NB4 (cell line): ENCODE results near the gene SULT6B1.
"Not testable (repeated sequence)": the region's sequence is repeated elsewhere in the genome, so short reads cannot be mapped to it uniquely, and the experiment has no call there.

ENCODE experiments used
- DNase-seq: peaks from one replicate; pipeline ENCODE4 v3.0.0; 2010; ENCODE audit warnings: low read depth
- H3K4me3 ChIP-seq: one replicate; pipeline ENCODE4 v1.5.1; 2011; ENCODE audit warnings: mild to moderate bottlenecking, low read depth, low read length, moderate library complexity
- CTCF ChIP-seq: IDR thresholded peaks from one replicate; pipeline ENCODE4 v1.5.1; 2012; ENCODE audit warnings: low read depth, low read length
- MYC ChIP-seq: IDR thresholded peaks from 2 replicates; pipeline ENCODE4 v1.6.1; 2011; ENCODE audit warnings: low read depth, low read length
- POLR2A ChIP-seq: IDR thresholded peaks from 2 replicates; pipeline ENCODE4 v1.6.1; 2011; ENCODE audit warnings: mild to moderate bottlenecking; ENCODE audit not compliant: insufficient read length; ENCODE audit errors: extremely low read depth
- TF ChIP-seq, protein P1 (sequence below): IDR thresholded peaks from 2 replicates; pipeline ENCODE4 v1.6.1; 2011; ENCODE audit warnings: low read depth, low read length

SULT6B1 gene

GRCh38 chr2:37226863-37227262 lies 38.4 kb upstream of the SULT6B1 start:
- TF ChIP-seq MYC: no peak
- TF ChIP-seq POLR2A: no peak
- no peak for TF ChIP-seq CTCF
- TF ChIP-seq, protein P1, sequence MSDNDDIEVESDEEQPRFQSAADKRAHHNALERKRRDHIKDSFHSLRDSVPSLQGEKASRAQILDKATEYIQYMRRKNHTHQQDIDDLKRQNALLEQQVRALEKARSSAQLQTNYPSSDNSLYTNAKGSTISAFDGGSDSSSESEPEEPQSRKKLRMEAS: no peak
- peak overlapping the region; percentile 38 for H3K4me3 ChIP-seq
- no peak for DNase-seq

DNA sequence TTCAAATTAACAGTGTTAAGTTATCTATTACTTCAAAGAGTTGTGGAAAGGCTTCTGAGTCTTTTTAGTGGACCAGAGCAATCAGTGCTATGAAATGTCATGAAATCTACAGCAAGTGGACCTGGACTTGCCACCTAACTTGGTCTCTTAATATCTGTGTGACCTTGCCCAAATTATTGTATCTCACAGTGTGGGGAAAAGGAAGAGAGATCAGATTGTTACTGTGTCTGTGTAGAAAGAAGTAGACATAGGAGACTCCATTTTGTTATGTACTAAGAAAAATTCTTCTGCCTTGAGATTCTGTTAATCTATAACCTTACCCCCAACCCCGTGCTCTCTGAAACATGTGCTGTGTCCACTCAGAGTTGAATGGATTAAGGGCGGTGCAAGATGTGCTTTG lies 36.7 kb upstream of the SULT6B1 start:
- H3K4me3 ChIP-seq: peak overlapping the region; percentile 34

DNA sequence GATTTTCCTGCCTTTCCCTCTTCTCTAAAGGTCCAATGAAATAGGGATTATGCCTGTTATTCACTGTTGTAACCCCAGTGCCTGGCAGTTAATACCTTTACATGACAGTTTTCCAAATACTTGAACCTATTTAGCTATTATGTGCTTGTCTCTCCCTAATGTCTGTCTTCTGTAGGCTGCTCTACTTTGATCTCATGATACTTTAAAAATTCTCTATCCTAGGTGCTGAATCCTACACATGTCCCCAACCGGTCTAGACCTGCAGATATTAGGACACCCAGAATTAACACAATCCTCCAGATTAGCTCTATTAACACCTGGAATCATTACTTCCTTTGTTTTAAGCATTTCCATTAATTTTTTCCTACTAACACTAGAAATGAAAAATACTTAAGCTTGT lies 35.6 kb upstream of the SULT6B1 start:
- peak overlapping the region; percentile 34 for H3K4me3 ChIP-seq
- TF ChIP-seq POLR2A (no peak), MYC (no peak), CTCF (no peak)
- TF ChIP-seq, protein P1: no peak
- no peak for DNase-seq

More for the DNA sequence above, 36.7 kb upstream of the SULT6B1 start:
- DNase-seq: not testable (repeated sequence)

GRCh38 chr2:37223131-37223530 lies 34.7 kb upstream of the SULT6B1 start:
- no peak for DNase-seq
- no peak overlapping the region for H3K4me3 ChIP-seq
- TF ChIP-seq MYC (no peak), CTCF (no peak), POLR2A (no peak)
- TF ChIP-seq, protein P1: no peak

GRCh38 chr2:37219046-37219445 lies 30.6 kb upstream of the SULT6B1 start:
- DNase-seq: no peak
- TF ChIP-seq, protein P1: no peak
- H3K4me3 ChIP-seq: no peak overlapping the region

DNA sequence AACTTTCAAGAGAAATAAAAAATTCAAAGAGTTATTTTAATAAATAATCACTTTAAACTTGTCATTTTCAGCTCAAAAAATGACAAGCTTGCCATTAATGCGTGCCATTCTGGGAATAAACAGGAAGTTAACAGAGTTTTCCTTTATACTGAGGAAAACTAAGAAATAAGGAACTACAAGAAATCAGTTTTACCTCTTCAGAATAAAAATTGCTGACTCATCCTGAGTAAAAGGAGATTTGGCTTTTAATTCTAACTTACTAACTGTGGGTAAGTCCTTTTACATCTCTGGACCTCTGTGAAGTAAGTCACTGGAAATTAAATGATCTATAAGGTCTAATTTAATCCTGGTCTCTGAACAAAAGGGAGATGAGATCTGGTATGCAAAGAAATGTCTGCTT lies 26.8 kb upstream of the SULT6B1 start:
- TF ChIP-seq CTCF (no peak), POLR2A (no peak), MYC (no peak)
- TF ChIP-seq, protein P1: no peak
- DNase-seq: peak; percentile 32
- H3K4me3 ChIP-seq: no peak overlapping the region

DNA sequence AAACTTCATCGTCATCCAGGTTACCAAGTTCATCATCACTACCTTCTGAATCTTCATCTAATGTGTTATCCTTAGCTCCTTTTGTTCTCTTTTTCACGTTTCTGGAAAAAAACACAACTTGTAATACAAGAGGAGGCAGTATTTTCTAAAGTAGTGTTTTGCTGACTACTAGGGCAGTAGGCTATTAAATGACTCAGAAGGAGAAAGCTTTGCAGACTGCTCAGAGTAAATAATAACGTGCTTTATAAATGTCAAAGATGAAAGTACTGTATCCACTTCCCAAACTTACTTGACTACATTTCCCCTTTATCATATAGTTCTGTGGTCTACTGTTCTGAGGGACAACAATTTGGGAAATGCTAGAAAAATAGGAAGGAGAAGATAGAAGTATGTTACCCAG lies 23.5 kb upstream of the SULT6B1 start:
- TF ChIP-seq MYC (no peak), CTCF (no peak), POLR2A (no peak)
- TF ChIP-seq, protein P1: no peak
- no peak overlapping the region for H3K4me3 ChIP-seq
- no peak for DNase-seq
